Lower leg skin (tissue), 4 donors: ENCODE measurements around the gene DOCK1. TPM values are rescaled to one million over a fixed set of nuclear protein-coding genes. Genes with fewer than 3 reads are reported as not detected.

Source experiments
- DNase-seq, 2 donors: peaks; one replicate each; pipeline ENCODE4 v3.0.0-alpha.2; 2019; ENCODE audit warnings: low spot score in 2 of 2
- H3K4me3 ChIP-seq: fragments of 200-600 bp; sonication (generic); 2 replicates; pipeline ENCODE4 v1.5.1; 2017; ENCODE audit warnings: mild to moderate bottlenecking, low read depth; ENCODE audit not compliant: poor library complexity, severe bottlenecking
- POLR2A ChIP-seq, 2 donors: fragments of 450-650 bp; IDR thresholded peaks; one replicate each; pipeline ENCODE4 v1.6.1; 2016 to 2017; ENCODE audit warnings: antibody characterized with exemption in 2 of 2, mild to moderate bottlenecking in 1 of 2, moderate library complexity in 1 of 2
- whole genome bisulfite sequencing, 2 donors: methylation state at CpG; one replicate each; pipeline ENCODE4 v1.1.5; 2018; 5-methylcytosine and 5-hydroxymethylcytosine counted together
- intact Hi-C: fragments of 100-400 bp; cut with DNase I; formaldehyde crosslinking; loops from one replicate; pipeline ENCODE4 v1.15.0; 2023; ENCODE audit warnings: low total_unique reads
- total RNA-seq, 4 donors: library from RNA; depleted of rRNA; stranded (reverse); fragments of >200 nt; gene quantifications; one replicate each; pipeline ENCODE4 v1.1.0, GENCODE V29; 2016
- TF ChIP-seq, protein P1 (sequence below), 3 donors: fragments of 450-650 bp; IDR thresholded peaks; one replicate each; pipeline ENCODE4 v1.5.1; 2016; ENCODE audit warnings: antibody characterized with exemption in 3 of 3, mild to moderate bottlenecking in 3 of 3, moderate library complexity in 2 of 3

DOCK1 gene
- total RNA-seq, 4 donors from 2014 or later = 76.6 to 108 (median 83.4) TPM

GRCh38 chr10:127210936-127211466, 305.8 kb downstream of the DOCK1 start:
- DNase-seq = no peak
- WGBS, 2 donors = 85 to 88% methylated on average over 7 of the region's 7 CpGs
- intact Hi-C loops = no loop called here
- H3K4me3 ChIP-seq = no peak overlapping the region
- TF ChIP-seq, protein P1, sequence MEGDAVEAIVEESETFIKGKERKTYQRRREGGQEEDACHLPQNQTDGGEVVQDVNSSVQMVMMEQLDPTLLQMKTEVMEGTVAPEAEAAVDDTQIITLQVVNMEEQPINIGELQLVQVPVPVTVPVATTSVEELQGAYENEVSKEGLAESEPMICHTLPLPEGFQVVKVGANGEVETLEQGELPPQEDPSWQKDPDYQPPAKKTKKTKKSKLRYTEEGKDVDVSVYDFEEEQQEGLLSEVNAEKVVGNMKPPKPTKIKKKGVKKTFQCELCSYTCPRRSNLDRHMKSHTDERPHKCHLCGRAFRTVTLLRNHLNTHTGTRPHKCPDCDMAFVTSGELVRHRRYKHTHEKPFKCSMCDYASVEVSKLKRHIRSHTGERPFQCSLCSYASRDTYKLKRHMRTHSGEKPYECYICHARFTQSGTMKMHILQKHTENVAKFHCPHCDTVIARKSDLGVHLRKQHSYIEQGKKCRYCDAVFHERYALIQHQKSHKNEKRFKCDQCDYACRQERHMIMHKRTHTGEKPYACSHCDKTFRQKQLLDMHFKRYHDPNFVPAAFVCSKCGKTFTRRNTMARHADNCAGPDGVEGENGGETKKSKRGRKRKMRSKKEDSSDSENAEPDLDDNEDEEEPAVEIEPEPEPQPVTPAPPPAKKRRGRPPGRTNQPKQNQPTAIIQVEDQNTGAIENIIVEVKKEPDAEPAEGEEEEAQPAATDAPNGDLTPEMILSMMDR (IDR thresholded peaks at IDR 0.05) = no peak
- TF ChIP-seq POLR2A (IDR thresholded peaks at IDR 0.05) = no peak

- H3K4me3 ChIP-seq = no peak overlapping the region
- intact Hi-C loops = no loop called here
- WGBS, 2 donors = 81 to 88% methylated on average over 4 of the region's 4 CpGs
- TF ChIP-seq, protein P1 (IDR thresholded peaks at IDR 0.05) = no peak
- no peak for TF ChIP-seq POLR2A (IDR thresholded peaks at IDR 0.05)
- no peak for DNase-seq
These were observed 310.6 kb downstream of the DOCK1 start for GRCh38 chr10:127215866-127216265.

- TF ChIP-seq, protein P1 (IDR thresholded peaks at IDR 0.05) = no peak
- TF ChIP-seq POLR2A (IDR thresholded peaks at IDR 0.05) = no peak
- intact Hi-C loops = no loop called here
- WGBS, 2 donors = 87 to 93% methylated on average over 5 of the region's 5 CpGs
- DNase-seq = no peak
- no peak overlapping the region for H3K4me3 ChIP-seq
These were observed 311.0 kb downstream of the DOCK1 start for GRCh38 chr10:127216274-127216673.

DNA sequence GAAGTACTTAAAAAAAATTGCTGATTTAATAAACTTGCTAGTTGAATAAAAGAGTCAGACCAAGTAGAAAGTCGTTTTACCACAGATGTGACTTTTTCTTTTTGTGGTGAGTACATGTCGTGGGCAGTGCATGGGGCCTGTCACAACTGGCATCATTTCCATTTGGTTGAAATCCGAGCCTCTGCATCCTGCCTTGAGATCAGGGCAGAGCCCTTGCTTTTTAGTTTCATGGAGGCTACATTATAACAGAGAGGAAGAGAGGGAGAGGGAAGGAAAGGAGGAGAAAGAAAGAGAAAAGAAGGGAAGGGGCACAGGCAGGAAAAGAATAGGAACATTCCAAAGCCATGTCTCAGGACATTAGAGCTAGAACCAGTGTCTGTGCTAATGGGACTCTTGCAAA, 311.6 kb downstream of the DOCK1 start:
- 55 to 67% methylated on average over 3 of the region's 3 CpGs for WGBS, 2 donors
- TF ChIP-seq, protein P1 (IDR thresholded peaks at IDR 0.05) = no peak
- TF ChIP-seq POLR2A (IDR thresholded peaks at IDR 0.05) = no peak
- intact Hi-C loops = no loop called here
- H3K4me3 ChIP-seq = no peak overlapping the region
- no peak for DNase-seq

GRCh38 chr10:127218658-127219057, 313.4 kb downstream of the DOCK1 start:
- WGBS, 2 donors = 97 to 98% methylated on average over 3 of the region's 3 CpGs
- no peak for TF ChIP-seq POLR2A (IDR thresholded peaks at IDR 0.05)
- TF ChIP-seq, protein P1 (IDR thresholded peaks at IDR 0.05) = no peak
- intact Hi-C loops = no loop called here

GRCh38 chr10:127221281-127221680, 316.1 kb downstream of the DOCK1 start:
- H3K4me3 ChIP-seq = no peak overlapping the region
- DNase-seq = no peak
- WGBS, 2 donors = 55 to 71% methylated on average over 3 of the region's 3 CpGs
- TF ChIP-seq, protein P1 (IDR thresholded peaks at IDR 0.05) = no peak
- no peak for TF ChIP-seq POLR2A (IDR thresholded peaks at IDR 0.05)
- intact Hi-C loops = no loop called here

More at GRCh38 chr10:127218658-127219057, 313.4 kb downstream of the DOCK1 start:
- no peak for DNase-seq
- no peak overlapping the region for H3K4me3 ChIP-seq
